NCI-H2081 (cell line): ENCODE data around the gene TXNDC11.

ENCODE experiments used
- DNase-seq, 2 experiments: peaks; one replicate each; lab custom pipeline; 2025; lab: John Stamatoyannopoulos, UW

TXNDC11 gene

GRCh38 chr16:11674818-11675560 lies 67.7 kb downstream of the TXNDC11 start:
- DNase-seq = peak in 1 of 2 experiments; percentile 5

GRCh38 chr16:11674001-11674817 lies 68.4 kb downstream of the TXNDC11 start:
- DNase-seq = no peak

- DNase-seq = no peak
These were observed 69.3 kb downstream of the TXNDC11 start for GRCh38 chr16:11673091-11674000.

GRCh38 chr16:11672206-11673090 lies 70.2 kb downstream of the TXNDC11 start:
- DNase-seq = no peak

- DNase-seq = no peak
These were observed 71.0 kb downstream of the TXNDC11 start for GRCh38 chr16:11671676-11672075.

GRCh38 chr16:11671271-11671670 lies 71.4 kb downstream of the TXNDC11 start:
- no peak for DNase-seq

- no peak for DNase-seq
These were observed 72.2 kb downstream of the TXNDC11 start for GRCh38 chr16:11670171-11671131.

GRCh38 chr16:11669380-11670146 lies 73.1 kb downstream of the TXNDC11 start:
- DNase-seq = no peak

GRCh38 chr16:11668623-11669379 lies 73.9 kb downstream of the TXNDC11 start:
- no peak for DNase-seq

- peak; percentile 79 to 87 for DNase-seq
These were observed 74.6 kb downstream of the TXNDC11 start, which contains the start of gene SNN for GRCh38 chr16:11667824-11668622. TSS of gene SNN (plus strand) at chr16:11668455. CDS start at chr16:11676060, 7,605 bp downstream.

GRCh38 chr16:11667221-11667823 lies 75.3 kb downstream of the TXNDC11 start:
- DNase-seq = no peak

- no peak for DNase-seq
These were observed 76.3 kb downstream of the TXNDC11 start for GRCh38 chr16:11666103-11667055.

- peak; percentile 11 to 41 for DNase-seq
These were observed 77.6 kb downstream of the TXNDC11 start for GRCh38 chr16:11665071-11665491.

GRCh38 chr16:11662582-11662981 lies 80.1 kb downstream of the TXNDC11 start:
- DNase-seq = no peak

- no peak for DNase-seq
These were observed 82.1 kb downstream of the TXNDC11 start for GRCh38 chr16:11660565-11660964.
